ENCODE data around the gene CROCC2.

GRCh38 chr2:240983361-240983995 is 77.3 kb downstream of the CROCC2 start:
- TF ChIP-seq JUND (IDR thresholded peaks at IDR 0.05) (no peak), CTCF (IDR thresholded peaks at IDR 0.05) (peak; percentile 35)
